LNCaP clone FGC (cell line): ENCODE results near the gene TMED3.

Experiments
- DNase-seq: peaks from one replicate; pipeline ENCODE4 v3.0.0-alpha.2; 2011; ENCODE audit warnings: low read depth
- H3K4me3 ChIP-seq: 2 replicates; pipeline ENCODE4 v1.5.1; 2011; ENCODE audit warnings: mild to moderate bottlenecking, low read depth, low read length, control low read depth
- CTCF ChIP-seq: IDR thresholded peaks from 2 replicates; pipeline ENCODE4 v1.5.1; 2012; ENCODE audit warnings: mild to moderate bottlenecking; ENCODE audit not compliant: control insufficient read depth, insufficient read depth; ENCODE audit errors: extremely low read depth

Gene TMED3

GRCh38 chr15:79310985-79311900, at the start of gene TMED3:
TSS of gene TMED3 (plus strand) at chr15:79311112. CDS start at chr15:79311250, 138 bp downstream.
- TF ChIP-seq CTCF: peak; percentile 33
- H3K4me3 ChIP-seq: peak within 1 kb of the TSS; percentile 91
- DNase-seq: no peak

- no peak for DNase-seq
- no peak overlapping the region for H3K4me3 ChIP-seq
- TF ChIP-seq CTCF: no peak
Measured at GRCh38 chr15:79261836-79262235, 49.1 kb upstream of the TMED3 start.

GRCh38 chr15:79265167-79265566, 45.7 kb upstream of the TMED3 start:
- DNase-seq: no peak
- no peak overlapping the region for H3K4me3 ChIP-seq
- TF ChIP-seq CTCF: no peak

GRCh38 chr15:79265987-79266579, 44.8 kb upstream of the TMED3 start:
- no peak overlapping the region for H3K4me3 ChIP-seq
- TF ChIP-seq CTCF: no peak

GRCh38 chr15:79282371-79283251, 28.3 kb upstream of the TMED3 start, which contains the start of gene ANKRD34C:
TSS of gene ANKRD34C (plus strand) at chr15:79282722. CDS start at chr15:79293285, 10,563 bp downstream.
- DNase-seq: no peak
- no peak for TF ChIP-seq CTCF
- no peak within 1 kb of the TSS for H3K4me3 ChIP-seq

More at GRCh38 chr15:79265987-79266579, 44.8 kb upstream of the TMED3 start:
- no peak for DNase-seq

GRCh38 chr15:79283252-79284048, 27.5 kb upstream of the TMED3 start:
- H3K4me3 ChIP-seq: no peak overlapping the region
- DNase-seq: no peak
- TF ChIP-seq CTCF: no peak
